Calu3 (cell line): Measurements from ENCODE around the gene ZMYND19. TPM values are rescaled to one million over a fixed set of nuclear protein-coding genes. Genes with fewer than 3 reads are reported as not detected.

Experiments used
- BruUV-seq: library from RNA; stranded (reverse); fragments of 400-500 nt; replicated peaks from 2 replicates; lab custom pipeline; 2021; lab: Mats Ljungman, UMichigan
- CTCF ChIA-PET: fragments of 300-600 bp; sonication (Branson Sonifier 250); formaldehyde crosslinking; loops from one replicate; lab custom pipeline; 2022; ENCODE audit warnings: antibody characterized with exemption; lab: Charles Lee
- DNase-seq: peaks from one replicate; pipeline ENCODE4 v3.0.0; 2022
- H3K27ac Mint-ChIP-seq: one replicate; pipeline ENCODE4 v1.8.0; 2022; ENCODE audit warnings: mixed read lengths; ENCODE audit not compliant: unreplicated experiment
- H3K27me3 Mint-ChIP-seq: one replicate; pipeline ENCODE4 v1.8.0; 2022; ENCODE audit warnings: mixed read lengths; ENCODE audit not compliant: unreplicated experiment
- H3K36me3 Mint-ChIP-seq: one replicate; pipeline ENCODE4 v1.8.0; 2022; ENCODE audit warnings: mild to moderate bottlenecking, moderate library complexity, mixed read lengths; ENCODE audit not compliant: insufficient read depth, unreplicated experiment
- H3K4me1 Mint-ChIP-seq: one replicate; pipeline ENCODE4 v1.8.0; 2022; ENCODE audit warnings: mild to moderate bottlenecking, low read depth, mixed read lengths; ENCODE audit not compliant: unreplicated experiment
- H3K4me3 Mint-ChIP-seq: one replicate; pipeline ENCODE4 v1.8.0; 2022; ENCODE audit warnings: mild to moderate bottlenecking, low read depth, moderate library complexity, mixed read lengths; ENCODE audit not compliant: unreplicated experiment
- H3K9me3 Mint-ChIP-seq: one replicate; pipeline ENCODE4 v1.8.0; 2022; ENCODE audit warnings: low read depth, mixed read lengths; ENCODE audit not compliant: unreplicated experiment
- CTCF ChIP-seq: fragments of 200-600 bp; IDR thresholded peaks from one replicate; pipeline ENCODE4 v1.8.0; 2022; ENCODE audit warnings: antibody characterized with exemption; ENCODE audit not compliant: unreplicated experiment
- intact Hi-C: fragments of 100-400 bp; cut with micrococcal nuclease; formaldehyde crosslinking; loops from one replicate; pipeline ENCODE4 v1.10.0; 2022; ENCODE audit not compliant: unreplicated experiment
- total RNA-seq: library from RNA; stranded (reverse); gene quantifications from 2 replicates; pipeline ENCODE4 v1.2.3, GENCODE V29; 2022

ZMYND19 gene
- total RNA-seq, 1 experiment from 2014 or later = 30.0 TPM

GRCh38 chr9:137581361-137582285 lies 8.7 kb downstream of the ZMYND19 start:
- no peaks in the 10 kb centered on the region for H3K27me3 Mint-ChIP-seq
- no peaks in the 10 kb centered on the region for H3K4me1 Mint-ChIP-seq
- intact Hi-C loops = no loop called here
- CTCF ChIA-PET = no interaction called here
- peaks cover 36% of the 10 kb centered on the region for H3K36me3 Mint-ChIP-seq
- TF ChIP-seq CTCF = no peak
- no peak for DNase-seq
- no peaks in the 10 kb centered on the region for H3K9me3 Mint-ChIP-seq
- no peak overlapping the region for H3K27ac Mint-ChIP-seq
- no TSS peak for BruUV-seq
- no peak overlapping the region for H3K4me3 Mint-ChIP-seq

GRCh38 chr9:137580954-137581322 lies 9.4 kb downstream of the ZMYND19 start:
- TF ChIP-seq CTCF = no peak
- no peaks in the 10 kb centered on the region for H3K27me3 Mint-ChIP-seq
- H3K27ac Mint-ChIP-seq = no peak overlapping the region
- no peak overlapping the region for H3K4me3 Mint-ChIP-seq
- no peaks in the 10 kb centered on the region for H3K4me1 Mint-ChIP-seq
- no TSS peak for BruUV-seq
- H3K9me3 Mint-ChIP-seq = no peaks in the 10 kb centered on the region
- peaks cover 30% of the 10 kb centered on the region for H3K36me3 Mint-ChIP-seq
- no peak for DNase-seq
- intact Hi-C loops = no loop called here
- CTCF ChIA-PET = no interaction called here

- Mint-ChIP-seq H3K27ac (no peak overlapping the region), H3K9me3 (no peaks in the 10 kb centered on the region), H3K36me3 (peaks cover 30% of the 10 kb centered on the region), H3K4me3 (no peak overlapping the region), H3K4me1 (peaks cover 4% of the 10 kb centered on the region), H3K27me3 (no peaks in the 10 kb centered on the region)
- no TSS peak for BruUV-seq
- intact Hi-C loops = no loop called here
- no peak for TF ChIP-seq CTCF
- CTCF ChIA-PET = interaction anchor here (1.2 kb wide), 1 partner anchor 11 kb away, joined by 3 read pairs; no protein-coding TSS in a partner anchor
- DNase-seq = no peak
Measured at GRCh38 chr9:137580209-137580953, 9.9 kb downstream of the ZMYND19 start.

DNA sequence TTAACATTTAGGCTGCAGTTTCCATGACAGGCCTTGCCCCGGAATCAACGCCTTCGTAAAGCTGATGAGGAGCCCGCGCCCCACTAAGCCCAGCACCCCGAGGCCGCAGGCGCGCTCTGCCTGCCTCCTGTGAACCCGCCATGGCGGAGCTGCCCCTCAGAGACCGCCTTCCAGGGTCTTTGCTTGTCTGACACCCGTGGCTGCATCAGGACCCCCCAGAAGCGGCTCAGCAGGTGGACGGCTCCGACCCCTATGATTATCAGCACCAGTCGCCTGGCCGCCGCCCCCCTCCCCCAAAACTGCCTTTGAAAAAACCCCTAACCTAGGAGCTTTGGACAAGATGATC lies 11.1 kb downstream of the ZMYND19 start:
- Mint-ChIP-seq H3K27me3 (no peaks in the 10 kb centered on the region), H3K4me1 (peaks cover 7% of the 10 kb centered on the region)
- no TSS peak for BruUV-seq

More for the DNA sequence above, 11.1 kb downstream of the ZMYND19 start:
- Mint-ChIP-seq H3K9me3 (no peaks in the 10 kb centered on the region), H3K4me3 (peak overlapping the region; percentile 71), H3K36me3 (peaks cover 39% of the 10 kb centered on the region), H3K27ac (peak overlapping the region; percentile 15)
- TF ChIP-seq CTCF = no peak
- intact Hi-C loops = no loop called here
- no peak for DNase-seq
- CTCF ChIA-PET = interaction anchor here (0.8 to 1.2 kb wide), 2 partner anchors 12 to 28 kb away, joined by 3 to 4 read pairs; no protein-coding TSS in a partner anchor
